ENCODE measurements around the gene TAF5L.

Gene TAF5L

GRCh38 chr1:229625915-229626831 is at the start of gene TAF5L, which contains the start of gene URB2:
Gene TAF5L (minus strand): TSS chr1:229626122. CDS start chr1:229614482, 11,640 bp downstream.
Gene URB2 (plus strand): TSS chr1:229626247. CDS start chr1:229627634, 1,387 bp downstream.
- DNase-seq (ENCODE audit: low read depth), result peak; percentile 72
- H3K4me3 ChIP-seq (ENCODE audit: low read depth, low read length), result peak within 1 kb of the TSS; percentile 90

- DNase-seq (ENCODE audit: low read depth), result no peak
- H3K4me3 ChIP-seq (ENCODE audit: low read depth, low read length), result no peak overlapping the region
Observed at GRCh38 chr1:229675396-229675795, 49.5 kb upstream of the TAF5L start.

- DNase-seq (ENCODE audit: low read depth), result no peak
- H3K4me3 ChIP-seq (ENCODE audit: low read depth, low read length), result no peak overlapping the region
Observed at GRCh38 chr1:229674042-229674441, 48.1 kb upstream of the TAF5L start.

DNA sequence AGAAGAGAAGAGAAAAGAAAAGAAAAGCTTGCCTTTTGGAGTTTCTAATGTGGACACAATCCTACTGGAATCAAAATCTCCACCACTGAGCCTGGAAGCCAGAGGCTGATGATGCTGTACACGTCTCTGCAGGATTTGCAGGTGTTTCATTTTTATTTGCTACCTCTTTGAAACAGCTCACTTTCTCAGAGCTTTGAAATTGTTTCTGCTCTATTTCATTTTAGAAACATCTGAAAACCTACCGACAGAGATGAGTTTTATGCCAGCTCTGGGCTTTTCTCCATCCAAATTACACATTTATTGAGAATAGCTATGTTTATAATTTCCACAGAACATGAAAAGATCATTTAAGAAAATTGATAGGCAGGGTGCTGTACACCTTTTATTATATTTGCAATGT is 46.3 kb upstream of the TAF5L start:
- DNase-seq (ENCODE audit: low read depth), result no peak
- no peak overlapping the region for H3K4me3 ChIP-seq (ENCODE audit: low read depth, low read length)

- no peak for DNase-seq (ENCODE audit: low read depth)
- no peak overlapping the region for H3K4me3 ChIP-seq (ENCODE audit: low read depth, low read length)
Observed at GRCh38 chr1:229671310-229671709, 45.4 kb upstream of the TAF5L start.

DNA sequence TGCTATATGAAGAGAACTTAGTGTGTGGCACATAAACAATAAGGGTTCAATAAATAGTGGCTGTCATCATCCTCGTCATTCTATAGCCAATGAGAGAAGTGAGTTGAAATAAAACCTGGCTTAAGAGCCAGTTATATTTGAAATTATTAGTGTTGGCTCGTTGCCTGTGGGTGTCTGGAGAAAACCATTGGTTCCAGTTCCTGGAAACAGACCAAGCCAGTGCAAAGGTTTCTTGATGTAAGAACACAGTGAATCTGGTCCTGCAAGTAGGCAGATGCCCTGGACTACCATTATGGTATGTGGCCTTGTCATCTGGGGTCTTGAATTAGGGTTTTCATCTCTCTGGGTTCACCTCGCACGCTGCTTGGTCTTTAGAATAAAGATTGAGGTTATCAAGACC is 43.4 kb upstream of the TAF5L start:
- no peak overlapping the region for H3K4me3 ChIP-seq (ENCODE audit: low read depth, low read length)

GRCh38 chr1:229666585-229666984 is 40.7 kb upstream of the TAF5L start:
- DNase-seq (ENCODE audit: low read depth), result no peak
- no peak overlapping the region for H3K4me3 ChIP-seq (ENCODE audit: low read depth, low read length)

More for the DNA sequence above, 43.4 kb upstream of the TAF5L start:
- DNase-seq (ENCODE audit: low read depth), result peak; percentile 39

- no peak overlapping the region for H3K4me3 ChIP-seq (ENCODE audit: low read depth, low read length)
- DNase-seq (ENCODE audit: low read depth), result no peak
Observed at GRCh38 chr1:229665912-229666558, 40.1 kb upstream of the TAF5L start.

DNA sequence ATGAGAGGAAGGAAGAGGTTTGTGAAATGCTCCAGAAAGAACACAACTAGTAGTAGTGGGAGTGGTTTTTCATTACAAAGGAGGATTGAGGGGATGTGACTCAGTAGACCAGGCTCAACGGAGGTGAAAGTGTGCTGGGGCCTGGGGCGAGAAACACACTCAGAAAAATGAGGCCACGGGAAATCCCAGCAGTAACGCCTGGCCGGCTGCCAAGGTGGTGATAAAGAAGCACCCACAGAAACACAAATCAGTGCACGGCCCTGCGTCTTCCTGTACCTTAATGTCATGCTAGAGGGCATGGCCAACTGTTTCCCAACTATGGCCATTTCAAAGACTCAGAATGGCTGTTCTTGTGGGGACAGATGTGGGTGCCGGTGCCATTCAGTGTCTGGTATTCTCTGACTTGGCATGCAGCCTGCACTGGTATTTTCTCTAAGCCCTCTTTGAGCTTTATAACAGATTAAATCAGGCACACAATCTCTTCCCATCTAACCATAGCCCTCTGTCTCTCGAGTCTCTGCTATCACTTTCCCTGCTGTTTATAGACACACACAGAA is 38.3 kb upstream of the TAF5L start:
- DNase-seq (ENCODE audit: low read depth), result no peak
- H3K4me3 ChIP-seq (ENCODE audit: low read depth, low read length), result no peak overlapping the region

DNA sequence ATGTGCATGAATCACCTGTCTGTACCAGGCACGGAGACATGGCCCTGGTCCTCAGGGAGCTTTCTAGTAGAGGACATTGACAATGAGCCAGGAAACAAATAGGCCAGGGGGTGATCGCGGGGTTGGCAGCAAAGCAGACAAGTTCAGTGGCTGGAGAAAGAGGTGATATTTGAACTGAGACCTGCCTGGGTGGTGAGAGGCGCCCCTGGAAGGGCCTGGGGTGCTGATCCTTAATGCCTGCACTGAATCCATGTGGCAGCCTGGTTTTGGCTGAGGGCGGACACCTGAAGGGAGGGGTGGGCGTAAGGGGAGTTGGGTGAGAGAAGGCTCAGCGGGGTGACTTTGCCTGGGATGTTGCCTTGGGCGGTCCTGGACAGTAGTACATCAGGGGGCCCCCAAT is 36.0 kb upstream of the TAF5L start:
- no peak overlapping the region for H3K4me3 ChIP-seq (ENCODE audit: low read depth, low read length)
- DNase-seq (ENCODE audit: low read depth), result no peak

- DNase-seq (ENCODE audit: low read depth), result no peak
- no peak overlapping the region for H3K4me3 ChIP-seq (ENCODE audit: low read depth, low read length)
Observed at GRCh38 chr1:229661022-229661877, 35.3 kb upstream of the TAF5L start.

- H3K4me3 ChIP-seq (ENCODE audit: low read depth, low read length), result no peak overlapping the region
- no peak for DNase-seq (ENCODE audit: low read depth)
Observed at GRCh38 chr1:229657993-229658755, 32.3 kb upstream of the TAF5L start.

DNA sequence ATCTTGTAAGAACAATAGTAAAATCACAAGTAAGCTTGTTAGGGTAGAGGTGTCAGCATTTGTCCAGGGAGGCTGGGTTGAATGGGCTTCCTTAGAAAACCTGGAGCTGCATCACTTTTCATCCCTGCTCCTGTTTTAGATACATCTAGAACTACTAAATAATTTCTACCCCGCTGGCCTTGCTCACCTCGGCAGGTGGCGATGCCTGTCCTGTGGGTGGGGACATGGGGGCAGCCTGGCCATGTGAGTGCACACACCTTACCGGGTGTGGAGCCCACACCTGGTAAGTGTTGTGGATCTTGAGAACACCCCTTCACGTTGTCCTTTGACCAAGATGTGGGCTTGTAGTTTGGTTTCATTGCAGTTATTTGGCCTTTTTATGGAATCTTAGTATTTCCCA is 29.9 kb upstream of the TAF5L start:
- no peak for DNase-seq (ENCODE audit: low read depth)
- H3K4me3 ChIP-seq (ENCODE audit: low read depth, low read length), result no peak overlapping the region

- H3K4me3 ChIP-seq (ENCODE audit: low read depth, low read length), result no peak overlapping the region
- no peak for DNase-seq (ENCODE audit: low read depth)
Observed at GRCh38 chr1:229653420-229653819, 27.5 kb upstream of the TAF5L start.

GRCh38 chr1:229651546-229651945 is 25.6 kb upstream of the TAF5L start:
- DNase-seq (ENCODE audit: low read depth), result no peak
- H3K4me3 ChIP-seq (ENCODE audit: low read depth, low read length), result no peak overlapping the region

- no peak for DNase-seq (ENCODE audit: low read depth)
- H3K4me3 ChIP-seq (ENCODE audit: low read depth, low read length), result no peak overlapping the region
Observed at GRCh38 chr1:229650045-229650444, 24.1 kb upstream of the TAF5L start.

DNA sequence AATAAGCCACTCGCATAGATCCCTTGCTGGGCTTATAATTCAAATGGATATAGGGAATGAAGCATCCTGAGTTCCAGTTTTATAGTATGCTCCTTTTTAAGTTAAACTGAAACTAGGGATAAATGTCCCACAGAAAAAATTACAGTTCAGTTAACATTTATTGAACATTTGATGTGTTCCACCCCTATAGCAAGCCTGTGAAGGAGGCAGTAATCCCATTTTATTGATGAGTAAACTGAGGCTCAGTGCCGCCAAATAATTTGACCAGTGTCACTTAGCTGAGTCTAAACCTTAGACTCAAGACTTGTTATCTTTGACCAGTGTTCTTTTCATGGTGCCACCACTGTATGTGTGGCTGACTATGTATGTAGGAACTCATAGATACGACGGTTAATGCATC is 22.5 kb upstream of the TAF5L start:
- no peak for DNase-seq (ENCODE audit: low read depth)
- no peak overlapping the region for H3K4me3 ChIP-seq (ENCODE audit: low read depth, low read length)

- DNase-seq (ENCODE audit: low read depth), result no peak
- H3K4me3 ChIP-seq (ENCODE audit: low read depth, low read length), result no peak overlapping the region
Observed at GRCh38 chr1:229645324-229645993, 19.5 kb upstream of the TAF5L start.

Data from skeletal muscle cell (primary cell).